HCT116 (cell line): ENCODE measurements around the gene WSCD1. TPM values are rescaled to one million over a fixed set of nuclear protein-coding genes. Genes with fewer than 3 reads are reported as not detected.

Source experiments
- ATAC-seq: fragments of 200-7000 bp; cut with Tn5 transposase; 2 replicates; pipeline ENCODE4 v1.9.1; 2020; ENCODE audit warnings: mild to moderate bottlenecking, moderate library complexity
- BruUV-seq: library from RNA; stranded (reverse); fragments of 400-500 nt; replicated peaks from 2 replicates; lab custom pipeline; 2021; lab: Mats Ljungman, UMichigan
- CTCF ChIA-PET: fragments of 300-600 bp; sonication (Branson Sonifier 250); formaldehyde crosslinking; loops from one replicate; lab custom pipeline; 2021; ENCODE audit warnings: antibody characterized with exemption; lab: Charles Lee
- POLR2A ChIA-PET: fragments of 300-600, 350-600 bp; sonication (Branson Sonifier 250); formaldehyde crosslinking; loops from one replicate; lab custom pipeline; 2021; ENCODE audit warnings: antibody characterized with exemption; lab: Charles Lee
- RAD21 ChIA-PET, 2 experiments: fragments of 300-600 bp; sonication (Branson Sonifier 250); formaldehyde crosslinking; loops; one replicate each; lab custom pipeline; 2023; ENCODE audit warnings: low total read pairs in 2 of 2; ENCODE audit not compliant: uncharacterized antibody in 2 of 2, unreplicated experiment in 2 of 2, low non-redundant PET in 1 of 2; lab: Charles Lee
- DNase-seq: peaks from one replicate; pipeline ENCODE4 v3.0.0-alpha.2; 2010; ENCODE audit warnings: low read depth, low spot score
- H2AFZ ChIP-seq: fragments of 200-600 bp; shearing (Covaris generic), sonication (generic); 2 replicates; pipeline ENCODE4 v1.6.1; 2017; ENCODE audit warnings: low read depth, mixed run types, mixed read lengths, antibody characterized with exemption, low read length; ENCODE audit not compliant: poor library complexity, severe bottlenecking
- H3K27ac ChIP-seq: 2 replicates; pipeline ENCODE4 v1.5.1; 2012; ENCODE audit warnings: low read depth, low read length
- H3K27me3 ChIP-seq: fragments of 200-600 bp; sonication (generic); 2 replicates; pipeline ENCODE4 v1.6.1; 2016; ENCODE audit warnings: mixed run types, low read length, mixed read lengths; ENCODE audit not compliant: insufficient read depth
- H3K36me3 ChIP-seq, 2 experiments: fragments of 200-500 bp in 1 of 2; fragments of 200-600 bp in 1 of 2; sonication (Bioruptor generic) in 1 of 2; sonication (generic) in 1 of 2; 2 replicates each; pipeline versions ENCODE4 v1.5.1 to v1.6.1; 2014 to 2016; ENCODE audit warnings: low read length in 2 of 2, inconsistent platforms in 1 of 2, mixed read lengths in 1 of 2, mixed run types in 1 of 2; ENCODE audit not compliant: insufficient read depth in 2 of 2, control insufficient read depth in 1 of 2
- H3K4me1 ChIP-seq, 2 experiments: fragments of 200-600 bp in 1 of 2; sonication (generic) in 1 of 2; 2 replicates each; pipeline versions ENCODE4 v1.5.1 to v1.6.1; 2012 to 2017; ENCODE audit warnings: low read length in 2 of 2, inconsistent platforms in 1 of 2, mild to moderate bottlenecking in 1 of 2, mixed read lengths in 1 of 2, mixed run types in 1 of 2, moderate library complexity in 1 of 2; ENCODE audit not compliant: insufficient read depth in 2 of 2, control insufficient read depth in 1 of 2
- H3K4me2 ChIP-seq: fragments of 200-600 bp; sonication (generic); 2 replicates; pipeline ENCODE4 v1.6.1; 2017; ENCODE audit warnings: mixed run types, low read length, mixed read lengths
- H3K4me3 ChIP-seq, 2 experiments: fragments of 200-600 bp in 1 of 2; sonication (generic) in 1 of 2; replicated peaks in 1 of 2; 2 replicates each; pipeline ENCODE4 v1.5.1; 2011 to 2016; ENCODE audit warnings: low read length in 2 of 2, control low read depth in 1 of 2, low read depth in 1 of 2, mild to moderate bottlenecking in 1 of 2, mixed read lengths in 1 of 2, mixed run types in 1 of 2
- H3K79me2 ChIP-seq: fragments of 200-600 bp; sonication (generic); 2 replicates; pipeline ENCODE4 v1.6.1; 2017; ENCODE audit warnings: mild to moderate bottlenecking, mixed run types, low read length, moderate library complexity, mixed read lengths; ENCODE audit not compliant: insufficient read depth
- H3K9ac ChIP-seq: fragments of 200-600 bp; sonication (generic); 2 replicates; pipeline ENCODE4 v1.6.1; 2016; ENCODE audit warnings: low read length, mixed read lengths
- H3K9me2 ChIP-seq: fragments of 200-600 bp; sonication (generic), shearing (Covaris generic); 2 replicates; pipeline ENCODE4 v1.6.1; 2017; ENCODE audit warnings: mixed run types, mild to moderate bottlenecking, moderate library complexity; ENCODE audit not compliant: insufficient read depth
- H3K9me3 ChIP-seq, 2 experiments: fragments of 200-500 bp in 1 of 2; fragments of 200-600 bp in 1 of 2; sonication (Bioruptor generic) in 1 of 2; sonication (generic) in 1 of 2; 2 replicates each; pipeline ENCODE4 v1.6.1; 2014 to 2017; ENCODE audit warnings: low read length in 2 of 2, mixed read lengths in 2 of 2, inconsistent platforms in 1 of 2, low read depth in 1 of 2, mild to moderate bottlenecking in 1 of 2, mixed run types in 1 of 2, moderate library complexity in 1 of 2; ENCODE audit not compliant: control insufficient read depth in 1 of 2, insufficient read depth in 1 of 2
- H4K20me1 ChIP-seq: fragments of 200-600 bp; sonication (generic), shearing (Covaris generic); 2 replicates; pipeline ENCODE4 v1.6.1; 2017; ENCODE audit warnings: mixed run types, mild to moderate bottlenecking, moderate library complexity; ENCODE audit not compliant: insufficient read depth
- CEBPB ChIP-seq: IDR thresholded peaks from 2 replicates; pipeline ENCODE4 v1.6.1; 2012; ENCODE audit warnings: low read depth
- EGR1 ChIP-seq: IDR thresholded peaks from 2 replicates; pipeline ENCODE4 v1.6.1; 2012; ENCODE audit warnings: low read depth
- EZH2 ChIP-seq: fragments of 200-600 bp; sonication (generic); IDR thresholded peaks from 2 replicates; pipeline ENCODE4 v1.6.1; 2017; ENCODE audit warnings: antibody characterized with exemption, mixed run types
- EZH2phosphoT487 ChIP-seq: fragments of 200-600 bp; IDR thresholded peaks from 2 replicates; pipeline ENCODE4 v1.6.1; 2018; ENCODE audit warnings: antibody characterized with exemption, borderline replicate concordance
- JUND ChIP-seq: IDR thresholded peaks from 2 replicates; pipeline ENCODE4 v1.6.1; 2012
- MAX ChIP-seq: IDR thresholded peaks from 2 replicates; pipeline ENCODE4 v1.6.1; 2012
- POLR2A ChIP-seq: IDR thresholded peaks from 2 replicates; pipeline ENCODE4 v1.7.0; 2011; ENCODE audit warnings: borderline replicate concordance; ENCODE audit not compliant: insufficient read depth, insufficient read length; ENCODE audit errors: extremely low read depth
- POLR2AphosphoS5 ChIP-seq: IDR thresholded peaks from 2 replicates; pipeline ENCODE4 v1.6.1; 2011; ENCODE audit warnings: mild to moderate bottlenecking, low read depth, low read length, moderate library complexity
- RAD21 ChIP-seq: IDR thresholded peaks from 2 replicates; pipeline ENCODE4 v1.6.1; 2012; ENCODE audit warnings: low read depth, mild to moderate bottlenecking
- SIN3A ChIP-seq: IDR thresholded peaks from 2 replicates; pipeline ENCODE4 v1.6.1; 2012; ENCODE audit warnings: low read depth
- SRF ChIP-seq: IDR thresholded peaks from 2 replicates; pipeline ENCODE4 v1.6.1; 2012; ENCODE audit warnings: low read depth
- TCF7L2 ChIP-seq: IDR thresholded peaks from 2 replicates; pipeline ENCODE4 v1.7.0; 2011; ENCODE audit warnings: borderline replicate concordance, inconsistent platforms; ENCODE audit not compliant: insufficient read depth, insufficient read length; ENCODE audit errors: extremely low read depth
- ZFX ChIP-seq: fragments of 450-650 bp; IDR thresholded peaks from 2 replicates; pipeline ENCODE4 v1.6.1; 2017
- intact Hi-C: fragments of 100-400 bp; cut with micrococcal nuclease; formaldehyde crosslinking; loops from 2 replicates; pipeline ENCODE4 v1.10.0; 2022
- total RNA-seq: library from RNA; stranded (reverse); gene quantifications from one replicate; pipeline ENCODE4 v1.2.1, GENCODE V29; 2021; ENCODE audit not compliant: unreplicated experiment
- TF ChIP-seq, protein P1 (sequence below): IDR thresholded peaks from 2 replicates; pipeline ENCODE4 v1.6.1; 2012
- TF ChIP-seq, protein P2 (sequence below), 3 experiments: fragments of 200-600 bp in 1 of 3; sonication (generic) in 1 of 3; IDR thresholded peaks in 2 of 3; conservative IDR thresholded peaks in 1 of 3; 2 replicates each; pipeline ENCODE4 v1.5.1; 2012 to 2017; ENCODE audit warnings: low read depth in 2 of 3, low read length in 2 of 3, antibody characterized with exemption in 1 of 3, borderline replicate concordance in 1 of 3, control low read depth in 1 of 3, mild to moderate bottlenecking in 1 of 3, mixed read lengths in 1 of 3, mixed run types in 1 of 3, moderate library complexity in 1 of 3; ENCODE audit not compliant: insufficient read depth in 1 of 3

The WSCD1 gene
- total RNA-seq, 1 experiment from 2014 or later: 0.15 TPM

GRCh38 chr17:6070430-6070912 is 292 bp downstream of the WSCD1 start:
- no peak overlapping the region for H3K9ac ChIP-seq
- no peak for DNase-seq
- H3K27me3 ChIP-seq: peaks cover 20% of the 10 kb centered on the region; the same call in 1 of the 2 replicates
- H3K27ac ChIP-seq: no peak overlapping the region
- CTCF ChIA-PET: no interaction called here
- no peaks in the 10 kb centered on the region for H3K9me3 ChIP-seq
- RAD21 ChIA-PET: no interaction called here
- intact Hi-C loops: no loop called here
- H3K4me3 ChIP-seq: no peak overlapping the region
- TF ChIP-seq EZH2: no peak
- no peak for TF ChIP-seq SRF
- TF ChIP-seq, protein P1, sequence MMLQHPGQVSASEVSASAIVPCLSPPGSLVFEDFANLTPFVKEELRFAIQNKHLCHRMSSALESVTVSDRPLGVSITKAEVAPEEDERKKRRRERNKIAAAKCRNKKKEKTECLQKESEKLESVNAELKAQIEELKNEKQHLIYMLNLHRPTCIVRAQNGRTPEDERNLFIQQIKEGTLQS: no peak
- no peak for TF ChIP-seq RAD21
- TF ChIP-seq MAX: no peak
- no peak for TF ChIP-seq CEBPB
- TF ChIP-seq EGR1: no peak
- no peak for TF ChIP-seq POLR2A
- TF ChIP-seq EZH2phosphoT487: no peak
- TF ChIP-seq ZFX: no peak
- TF ChIP-seq, all 23 proteins: peak for 0
- no peaks in the 10 kb centered on the region for H4K20me1 ChIP-seq
- H3K9me2 ChIP-seq: no peaks in the 10 kb centered on the region
- no peaks in the 10 kb centered on the region for H3K4me1 ChIP-seq
- no peak overlapping the region for H2AFZ ChIP-seq
- H3K36me3 ChIP-seq: no peaks in the 10 kb centered on the region
- no peaks in the 10 kb centered on the region for H3K79me2 ChIP-seq
- no peak for ATAC-seq
- no peak overlapping the region for H3K4me2 ChIP-seq
- POLR2A ChIA-PET: no interaction called here
- BruUV-seq: no TSS peak

DNA sequence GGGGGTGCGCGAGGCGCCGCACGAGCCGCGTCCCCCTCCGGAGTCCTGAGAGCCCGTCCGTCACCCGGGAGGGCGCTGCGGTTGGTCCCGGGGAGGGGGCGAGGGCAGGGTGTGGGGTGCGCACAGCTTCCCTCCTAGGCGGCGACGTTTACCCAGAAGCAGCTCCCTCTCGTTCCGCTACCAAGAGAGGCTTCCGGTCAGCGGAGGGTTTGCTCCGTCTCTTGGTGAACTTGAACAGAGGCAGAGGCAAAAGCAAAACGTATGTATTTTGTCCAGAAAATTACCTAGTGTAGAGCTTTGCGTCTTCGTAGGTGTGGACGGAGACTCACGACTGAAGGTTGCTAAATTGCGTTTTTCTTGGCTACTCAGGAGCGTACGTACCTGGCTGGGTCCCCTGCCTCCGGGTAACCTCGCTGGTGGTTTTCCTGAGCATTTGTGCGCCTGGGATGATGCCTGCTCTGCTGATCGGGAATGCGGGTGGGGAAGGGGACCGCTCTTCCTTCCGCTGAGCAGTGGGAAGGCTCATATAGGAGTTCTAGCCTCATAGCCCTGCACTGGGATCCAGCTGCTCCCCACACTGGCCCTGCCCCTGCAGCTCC is 833 bp downstream of the WSCD1 start:
- Histone ChIP-seq H3K9me3 (no peaks in the 10 kb centered on the region), H4K20me1 (no peaks in the 10 kb centered on the region), H3K27me3 (peaks cover 14% of the 10 kb centered on the region; the same call in 1 of the 2 replicates), H3K36me3 (no peaks in the 10 kb centered on the region), H3K79me2 (no peaks in the 10 kb centered on the region), H3K9me2 (no peaks in the 10 kb centered on the region), H3K9ac (no peak overlapping the region), H2AFZ (no peak overlapping the region), H3K4me1 (no peaks in the 10 kb centered on the region), H3K4me2 (no peak overlapping the region), H3K27ac (no peak overlapping the region), H3K4me3 (no peak overlapping the region)
- BruUV-seq: no TSS peak
- RAD21 ChIA-PET: no interaction called here
- no peak for DNase-seq
- intact Hi-C loops: no loop called here
- CTCF ChIA-PET: no interaction called here
- POLR2A ChIA-PET: no interaction called here
- no peak for ATAC-seq
- TF ChIP-seq JUND: no peak
- TF ChIP-seq, protein P2, sequence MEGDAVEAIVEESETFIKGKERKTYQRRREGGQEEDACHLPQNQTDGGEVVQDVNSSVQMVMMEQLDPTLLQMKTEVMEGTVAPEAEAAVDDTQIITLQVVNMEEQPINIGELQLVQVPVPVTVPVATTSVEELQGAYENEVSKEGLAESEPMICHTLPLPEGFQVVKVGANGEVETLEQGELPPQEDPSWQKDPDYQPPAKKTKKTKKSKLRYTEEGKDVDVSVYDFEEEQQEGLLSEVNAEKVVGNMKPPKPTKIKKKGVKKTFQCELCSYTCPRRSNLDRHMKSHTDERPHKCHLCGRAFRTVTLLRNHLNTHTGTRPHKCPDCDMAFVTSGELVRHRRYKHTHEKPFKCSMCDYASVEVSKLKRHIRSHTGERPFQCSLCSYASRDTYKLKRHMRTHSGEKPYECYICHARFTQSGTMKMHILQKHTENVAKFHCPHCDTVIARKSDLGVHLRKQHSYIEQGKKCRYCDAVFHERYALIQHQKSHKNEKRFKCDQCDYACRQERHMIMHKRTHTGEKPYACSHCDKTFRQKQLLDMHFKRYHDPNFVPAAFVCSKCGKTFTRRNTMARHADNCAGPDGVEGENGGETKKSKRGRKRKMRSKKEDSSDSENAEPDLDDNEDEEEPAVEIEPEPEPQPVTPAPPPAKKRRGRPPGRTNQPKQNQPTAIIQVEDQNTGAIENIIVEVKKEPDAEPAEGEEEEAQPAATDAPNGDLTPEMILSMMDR (IDR thresholded peaks at IDR 0.05 in 2 of 3, conservative IDR thresholded peaks at IDR 0.05 in 1 of 3; ENCODE audit: borderline replicate concordance in 1 of 3, insufficient read depth in 1 of 3, low read depth in 2 of 3, low read length in 2 of 3): no peak
- no peak for TF ChIP-seq SIN3A
- TF ChIP-seq EGR1: no peak
- TF ChIP-seq POLR2AphosphoS5: no peak
- TF ChIP-seq, protein P1: no peak
- TF ChIP-seq MAX: no peak
- TF ChIP-seq TCF7L2: no peak
- TF ChIP-seq RAD21: no peak
